ENCODE results near the gene AP2S1.

The AP2S1 gene

GRCh38 chr19:46798713-46799112 is 51.9 kb downstream of the AP2S1 start:
- no peak for DNase-seq

- no peak for DNase-seq
Observed at GRCh38 chr19:46797881-46798280, 52.8 kb downstream of the AP2S1 start.

- peak; percentile 73 for DNase-seq
Observed at GRCh38 chr19:46791944-46792343, 58.7 kb downstream of the AP2S1 start.

- no peak for DNase-seq
Observed at GRCh38 chr19:46789371-46789770, 61.3 kb downstream of the AP2S1 start.

- DNase-seq: no peak
Observed at GRCh38 chr19:46788968-46789338, 61.7 kb downstream of the AP2S1 start.

GRCh38 chr19:46788262-46788967 is 62.2 kb downstream of the AP2S1 start, which contains the start of gene SLC1A5:
Gene SLC1A5, minus strand, starts transcription at chr19:46788594. Its CDS starts 629 bp downstream, at chr19:46787965.
- peak; percentile 99 for DNase-seq

All from CD4-positive, alpha-beta T cell treated with Interleukin-12 subunit alpha and Interleukin-12 subunit beta, for 1 hour (primary cell).